ENCODE data around the gene PORCN.
"Not testable (repeated sequence)": the region's sequence is repeated elsewhere in the genome, so short reads cannot be mapped to it uniquely, and the experiment has no call there.

Gene PORCN

GRCh38 chrX:48540028-48540375 is 31.2 kb downstream of the PORCN start:
- H3K4me3 ChIP-seq (ENCODE audit: low read depth, low read length) = peak overlapping the region; percentile 78
- H3K4me1 ChIP-seq (ENCODE audit: control insufficient read depth, insufficient read depth, low read length) = no peaks in the 10 kb centered on the region
- no peaks in the 10 kb centered on the region for H3K27me3 ChIP-seq (ENCODE audit: control insufficient read depth, insufficient read depth, low read length)
- peaks cover 9% of the 10 kb centered on the region; the same call in 1 of the 2 replicates for H3K36me3 ChIP-seq (ENCODE audit: control insufficient read depth, insufficient read depth, low read length)
- peaks cover 37% of the 10 kb centered on the region for H3K9me3 ChIP-seq (ENCODE audit: control insufficient read depth, insufficient read depth, low read length)
- no peak overlapping the region for H3K9ac ChIP-seq (ENCODE audit: low read depth, low read length)
- peak overlapping the region; percentile 80 for H3K27ac ChIP-seq (ENCODE audit: low read depth, low read length)

- Histone ChIP-seq H3K4me1 (ENCODE audit: control insufficient read depth, insufficient read depth, low read length) (no peaks in the 10 kb centered on the region), H3K9me3 (ENCODE audit: control insufficient read depth, insufficient read depth, low read length) (peaks cover 39% of the 10 kb centered on the region), H3K4me3 (ENCODE audit: low read depth, low read length) (peak overlapping the region; percentile 78), H3K27ac (ENCODE audit: low read depth, low read length) (no peak overlapping the region), H3K9ac (ENCODE audit: low read depth, low read length) (no peak overlapping the region), H3K36me3 (ENCODE audit: control insufficient read depth, insufficient read depth, low read length) (peaks cover 14% of the 10 kb centered on the region), H3K27me3 (ENCODE audit: control insufficient read depth, insufficient read depth, low read length) (no peaks in the 10 kb centered on the region)
Measured at GRCh38 chrX:48540480-48540879, 31.7 kb downstream of the PORCN start.

- peaks cover 40% of the 10 kb centered on the region for H3K9me3 ChIP-seq (ENCODE audit: control insufficient read depth, insufficient read depth, low read length)
- no peak overlapping the region for H3K27ac ChIP-seq (ENCODE audit: low read depth, low read length)
- H3K4me3 ChIP-seq (ENCODE audit: low read depth, low read length) = no peak overlapping the region
- no peaks in the 10 kb centered on the region for H3K4me1 ChIP-seq (ENCODE audit: control insufficient read depth, insufficient read depth, low read length)
- no peaks in the 10 kb centered on the region for H3K27me3 ChIP-seq (ENCODE audit: control insufficient read depth, insufficient read depth, low read length)
- H3K36me3 ChIP-seq (ENCODE audit: control insufficient read depth, insufficient read depth, low read length) = peaks cover 17% of the 10 kb centered on the region
- no peak overlapping the region for H3K9ac ChIP-seq (ENCODE audit: low read depth, low read length)
Measured at GRCh38 chrX:48541140-48541814, 32.5 kb downstream of the PORCN start.

GRCh38 chrX:48548871-48549270 is 40.1 kb downstream of the PORCN start:
- H3K9ac ChIP-seq (ENCODE audit: low read depth, low read length) = no peak overlapping the region

GRCh38 chrX:48555731-48556325 is 47.0 kb downstream of the PORCN start:
- H3K4me3 ChIP-seq (ENCODE audit: low read depth, low read length); H3K27ac ChIP-seq (ENCODE audit: low read depth, low read length); H3K27me3 ChIP-seq (ENCODE audit: control insufficient read depth, insufficient read depth, low read length); H3K9ac ChIP-seq (ENCODE audit: low read depth, low read length); H3K4me1 ChIP-seq (ENCODE audit: control insufficient read depth, insufficient read depth, low read length): not testable (repeated sequence)
- H3K36me3 ChIP-seq (ENCODE audit: control insufficient read depth, insufficient read depth, low read length) = peaks cover 19% of the 10 kb centered on the region
- peaks cover 13% of the 10 kb centered on the region; the same call in 1 of the 2 replicates for H3K9me3 ChIP-seq (ENCODE audit: control insufficient read depth, insufficient read depth, low read length)

More at GRCh38 chrX:48548871-48549270, 40.1 kb downstream of the PORCN start:
- H3K27ac ChIP-seq (ENCODE audit: low read depth, low read length) = no peak overlapping the region
- H3K4me1 ChIP-seq (ENCODE audit: control insufficient read depth, insufficient read depth, low read length) = no peaks in the 10 kb centered on the region
- no peak overlapping the region for H3K4me3 ChIP-seq (ENCODE audit: low read depth, low read length)
- H3K36me3 ChIP-seq (ENCODE audit: control insufficient read depth, insufficient read depth, low read length) = peaks cover 13% of the 10 kb centered on the region
- no peaks in the 10 kb centered on the region for H3K27me3 ChIP-seq (ENCODE audit: control insufficient read depth, insufficient read depth, low read length)
- H3K9me3 ChIP-seq (ENCODE audit: control insufficient read depth, insufficient read depth, low read length) = peaks cover 25% of the 10 kb centered on the region; the same call in 1 of the 2 replicates

GRCh38 chrX:48558271-48558670 is 49.5 kb downstream of the PORCN start:
- Histone ChIP-seq H3K27ac (ENCODE audit: low read depth, low read length) (no peak overlapping the region), H3K9me3 (ENCODE audit: control insufficient read depth, insufficient read depth, low read length) (peaks cover 22% of the 10 kb centered on the region; the same call in 1 of the 2 replicates), H3K27me3 (ENCODE audit: control insufficient read depth, insufficient read depth, low read length) (no peaks in the 10 kb centered on the region), H3K9ac (ENCODE audit: low read depth, low read length) (no peak overlapping the region), H3K4me3 (ENCODE audit: low read depth, low read length) (no peak overlapping the region), H3K36me3 (ENCODE audit: control insufficient read depth, insufficient read depth, low read length) (peaks cover 19% of the 10 kb centered on the region), H3K4me1 (ENCODE audit: control insufficient read depth, insufficient read depth, low read length) (no peaks in the 10 kb centered on the region)

- Histone ChIP-seq H3K27ac (ENCODE audit: low read depth, low read length) (no peak overlapping the region), H3K4me3 (ENCODE audit: low read depth, low read length) (no peak overlapping the region), H3K9ac (ENCODE audit: low read depth, low read length) (no peak overlapping the region), H3K36me3 (ENCODE audit: control insufficient read depth, insufficient read depth, low read length) (peaks cover 19% of the 10 kb centered on the region), H3K4me1 (ENCODE audit: control insufficient read depth, insufficient read depth, low read length) (no peaks in the 10 kb centered on the region), H3K27me3 (ENCODE audit: control insufficient read depth, insufficient read depth, low read length) (no peaks in the 10 kb centered on the region), H3K9me3 (ENCODE audit: control insufficient read depth, insufficient read depth, low read length) (peaks cover 25% of the 10 kb centered on the region)
Measured at GRCh38 chrX:48559636-48560035, 50.8 kb downstream of the PORCN start.

GRCh38 chrX:48560056-48560455 is 51.3 kb downstream of the PORCN start:
- Histone ChIP-seq H3K27ac (ENCODE audit: low read depth, low read length) (no peak overlapping the region), H3K27me3 (ENCODE audit: control insufficient read depth, insufficient read depth, low read length) (no peaks in the 10 kb centered on the region), H3K4me1 (ENCODE audit: control insufficient read depth, insufficient read depth, low read length) (no peaks in the 10 kb centered on the region), H3K9ac (ENCODE audit: low read depth, low read length) (no peak overlapping the region), H3K36me3 (ENCODE audit: control insufficient read depth, insufficient read depth, low read length) (peaks cover 19% of the 10 kb centered on the region), H3K9me3 (ENCODE audit: control insufficient read depth, insufficient read depth, low read length) (peaks cover 25% of the 10 kb centered on the region), H3K4me3 (ENCODE audit: low read depth, low read length) (no peak overlapping the region)

- H3K27me3 ChIP-seq (ENCODE audit: control insufficient read depth, insufficient read depth, low read length) = no peaks in the 10 kb centered on the region
- H3K4me1 ChIP-seq (ENCODE audit: control insufficient read depth, insufficient read depth, low read length) = no peaks in the 10 kb centered on the region
- H3K4me3 ChIP-seq (ENCODE audit: low read depth, low read length) = no peak overlapping the region
- H3K9me3 ChIP-seq (ENCODE audit: control insufficient read depth, insufficient read depth, low read length) = peaks cover 25% of the 10 kb centered on the region
- H3K36me3 ChIP-seq (ENCODE audit: control insufficient read depth, insufficient read depth, low read length) = peaks cover 19% of the 10 kb centered on the region
- H3K9ac ChIP-seq (ENCODE audit: low read depth, low read length) = no peak overlapping the region
- H3K27ac ChIP-seq (ENCODE audit: low read depth, low read length) = no peak overlapping the region
Measured at GRCh38 chrX:48560681-48561080, 51.9 kb downstream of the PORCN start.

GRCh38 chrX:48569958-48570357 is 61.2 kb downstream of the PORCN start:
- no peak overlapping the region for H3K9ac ChIP-seq (ENCODE audit: low read depth, low read length)
- H3K27me3 ChIP-seq (ENCODE audit: control insufficient read depth, insufficient read depth, low read length) = no peaks in the 10 kb centered on the region
- H3K27ac ChIP-seq (ENCODE audit: low read depth, low read length) = no peak overlapping the region

More at GRCh38 chrX:48569958-48570357, 61.2 kb downstream of the PORCN start:
- Histone ChIP-seq H3K4me3 (ENCODE audit: low read depth, low read length) (no peak overlapping the region), H3K36me3 (ENCODE audit: control insufficient read depth, insufficient read depth, low read length) (peaks cover 1% of the 10 kb centered on the region), H3K4me1 (ENCODE audit: control insufficient read depth, insufficient read depth, low read length) (no peaks in the 10 kb centered on the region), H3K9me3 (ENCODE audit: control insufficient read depth, insufficient read depth, low read length) (peaks cover 11% of the 10 kb centered on the region; the same call in 1 of the 2 replicates)
